Adrenal gland (tissue), 12 donors: ENCODE measurements around the gene IRF4. TPM values are rescaled to one million over a fixed set of nuclear protein-coding genes. Genes with fewer than 3 reads are reported as not detected.
A peak's percentile ranks its signal among the peaks of the same experiment; 100 is the strongest.

Experiments
- DNase-seq, 7 donors: peaks; one replicate each; pipeline ENCODE4 v3.0.0-alpha.2; 2019 to 2020
- H3K27ac ChIP-seq, 5 donors: fragments of 200-600 bp; sonication (generic) in 4 of 5; 1 replicate in 3 of 5; 2 replicates in 2 of 5; pipeline versions ENCODE4 v1.5.1 to v1.8.0; 2016 to 2020; ENCODE audit warnings: mild to moderate bottlenecking in 1 of 5
- H3K27me3 ChIP-seq: fragments of 200-600 bp; 2 replicates; pipeline ENCODE4 v1.8.0; 2021
- H3K36me3 ChIP-seq, 2 donors: fragments of 200-600 bp; replicated peaks in 1 of 2; 1 replicate in 1 of 2; 2 replicates in 1 of 2; pipeline versions ENCODE4 v1.5.1 to v1.8.0; 2018 to 2022
- H3K4me1 ChIP-seq, 2 donors: fragments of 200-600 bp; replicated peaks in 1 of 2; 1 replicate in 1 of 2; 2 replicates in 1 of 2; pipeline versions ENCODE4 v1.5.1 to v1.8.0; 2018 to 2021
- H3K4me3 ChIP-seq, 4 donors: fragments of 200-600 bp; sonication (generic) in 3 of 4; one replicate each; pipeline ENCODE4 v1.5.1; 2016 to 2018
- H3K9me3 ChIP-seq, 3 donors: fragments of 200-600 bp; sonication (generic) in 1 of 3; replicated peaks in 1 of 3; 1 replicate in 2 of 3; 2 replicates in 1 of 3; pipeline versions ENCODE4 v1.5.1 to v1.8.0; 2016 to 2021
- POLR2A ChIP-seq, 2 donors: fragments of 450-650 bp; IDR thresholded peaks; one replicate each; pipeline ENCODE4 v1.6.1; 2017; ENCODE audit warnings: antibody characterized with exemption in 2 of 2, mild to moderate bottlenecking in 2 of 2, moderate library complexity in 1 of 2
- WGBS, 4 donors: extraction: QIAGEN DNeasy Blood & Tissue Kit in 2 of 4; methylation state at CpG; one replicate each; pipeline versions ENCODE4 v1.1.5 to v1.1.7; 2013 to 2017; 5-methylcytosine and 5-hydroxymethylcytosine counted together
- intact Hi-C, 2 donors: fragments of 100-400 bp; cut with DNase I; formaldehyde crosslinking; loops; one replicate each; pipeline versions ENCODE4 v1.14.1 to v1.15.0; 2022 to 2023
- polyA plus RNA-seq, 3 donors: library from polyadenylated mRNA; stranded (reverse); fragments of 200-250 nt in 2 of 3; fragments of 350-450 nt in 1 of 3; fragmentation: Illumina TruSeq in 1 of 3; extraction: RNeasy Lipid Tissue Mini Kit (QIAGEN cat#74804) in 1 of 3; gene quantifications; one replicate each; pipeline ENCODE4 v1.2.3, GENCODE V29; 2013 to 2014
- total RNA-seq, 9 donors: library from RNA; depleted of rRNA in 4 of 9; stranded (reverse); fragments of >200 nt in 4 of 9; fragments of 120-200 nt in 1 of 9; fragmentation: NEBNext Ultra II Directional in 1 of 9; extraction: Animal tissue kit (Norgen Biotek cat#: 25700) in 1 of 9; gene quantifications; one replicate each; pipeline versions ENCODE4 v1.1.0 to v1.2.4, GENCODE V29; 2013 to 2023
- TF ChIP-seq, protein P1 (sequence below), 6 experiments: fragments of 450-650 bp in 4 of 6; fragments of 200-600 bp in 2 of 6; sonication (generic) in 1 of 6; IDR thresholded peaks; 1 replicate in 5 of 6; 2 replicates in 1 of 6; pipeline versions ENCODE4 v1.5.1 to v1.8.0; 2016 to 2021; ENCODE audit warnings: antibody characterized with exemption in 6 of 6, mild to moderate bottlenecking in 2 of 6, moderate library complexity in 1 of 6
- donor health status: healthy with polysubstance abuse.
- donor health status: Bipolar disorder and iron deficiency.
- donor health status: DM: yes; HTN: yes; CAD: no.
- donor health status: DM: no; HTN: no; CAD: no.
- donor health status: DM: no; HTN: no; CAD: no.
- donor health status: DM: yes; HTN: yes; CAD: no.

IRF4 gene
- total and polyA plus RNA-seq, 12 donors = 0.06 to 1.5 (median 0.48) TPM; not detected in 1

DNA sequence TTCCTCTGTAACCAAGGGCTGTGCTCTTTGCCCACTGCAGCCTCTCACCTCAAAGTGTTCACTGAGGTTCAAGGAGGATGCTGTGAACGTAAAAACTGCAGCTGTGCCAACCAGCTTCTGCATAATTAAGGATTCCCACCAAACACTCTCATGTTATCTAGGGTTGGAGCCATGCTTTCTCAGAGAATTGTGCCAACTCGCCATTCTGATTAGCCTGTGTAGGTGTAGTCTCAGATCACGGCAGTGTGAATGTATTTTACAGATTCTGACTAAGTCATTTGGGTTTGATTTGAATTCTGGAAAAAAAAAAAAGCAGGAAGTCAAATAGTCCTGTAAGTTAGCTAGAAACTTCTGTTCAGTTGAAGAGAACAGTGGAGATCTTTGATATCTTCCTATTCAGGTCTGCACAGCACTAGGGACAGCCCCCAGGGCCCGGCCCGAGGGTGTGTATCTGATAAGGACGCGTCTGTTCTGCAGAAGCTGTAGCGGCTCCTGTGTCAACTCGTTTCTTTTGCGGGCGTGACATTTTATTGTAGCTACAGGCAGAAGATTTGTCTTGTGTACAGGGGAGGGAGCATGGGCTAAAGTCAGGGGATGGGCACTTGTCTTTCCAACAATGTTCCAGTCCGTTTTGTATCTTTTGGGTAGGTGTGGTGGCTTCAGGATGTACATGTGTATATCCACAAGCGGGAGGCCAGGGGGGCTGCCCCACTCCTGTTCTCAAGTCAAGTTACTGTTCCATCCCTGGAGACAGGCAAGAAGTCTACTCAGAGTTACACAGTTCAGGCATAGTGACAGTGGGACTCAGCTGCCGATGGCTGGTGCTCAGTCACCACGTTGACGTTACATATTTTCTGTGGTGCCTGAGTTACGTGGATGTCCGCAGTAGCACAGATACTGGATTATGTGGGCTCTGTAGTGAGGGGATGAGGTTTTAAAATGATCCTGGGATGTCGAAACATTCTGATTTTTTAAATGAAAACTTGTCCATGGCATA lies 12.4 kb downstream of the IRF4 start:
- Histone ChIP-seq H3K4me3 (no peak overlapping the region), H3K9me3 (no peaks in the 10 kb centered on the region), H3K27ac (no peak overlapping the region), H3K27me3 (no peaks in the 10 kb centered on the region), H3K36me3 (no peaks in the 10 kb centered on the region), H3K4me1 (no peaks in the 10 kb centered on the region)
- 81 to 83% (median 82%) methylated on average over 18 to 19 of the region's 19 CpGs for WGBS, 4 donors
- no peak for DNase-seq
- TF ChIP-seq, protein P1, sequence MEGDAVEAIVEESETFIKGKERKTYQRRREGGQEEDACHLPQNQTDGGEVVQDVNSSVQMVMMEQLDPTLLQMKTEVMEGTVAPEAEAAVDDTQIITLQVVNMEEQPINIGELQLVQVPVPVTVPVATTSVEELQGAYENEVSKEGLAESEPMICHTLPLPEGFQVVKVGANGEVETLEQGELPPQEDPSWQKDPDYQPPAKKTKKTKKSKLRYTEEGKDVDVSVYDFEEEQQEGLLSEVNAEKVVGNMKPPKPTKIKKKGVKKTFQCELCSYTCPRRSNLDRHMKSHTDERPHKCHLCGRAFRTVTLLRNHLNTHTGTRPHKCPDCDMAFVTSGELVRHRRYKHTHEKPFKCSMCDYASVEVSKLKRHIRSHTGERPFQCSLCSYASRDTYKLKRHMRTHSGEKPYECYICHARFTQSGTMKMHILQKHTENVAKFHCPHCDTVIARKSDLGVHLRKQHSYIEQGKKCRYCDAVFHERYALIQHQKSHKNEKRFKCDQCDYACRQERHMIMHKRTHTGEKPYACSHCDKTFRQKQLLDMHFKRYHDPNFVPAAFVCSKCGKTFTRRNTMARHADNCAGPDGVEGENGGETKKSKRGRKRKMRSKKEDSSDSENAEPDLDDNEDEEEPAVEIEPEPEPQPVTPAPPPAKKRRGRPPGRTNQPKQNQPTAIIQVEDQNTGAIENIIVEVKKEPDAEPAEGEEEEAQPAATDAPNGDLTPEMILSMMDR (IDR thresholded peaks at IDR 0.05) = no peak
- TF ChIP-seq POLR2A (IDR thresholded peaks at IDR 0.05) = no peak
- intact Hi-C loops = no loop called here

DNA sequence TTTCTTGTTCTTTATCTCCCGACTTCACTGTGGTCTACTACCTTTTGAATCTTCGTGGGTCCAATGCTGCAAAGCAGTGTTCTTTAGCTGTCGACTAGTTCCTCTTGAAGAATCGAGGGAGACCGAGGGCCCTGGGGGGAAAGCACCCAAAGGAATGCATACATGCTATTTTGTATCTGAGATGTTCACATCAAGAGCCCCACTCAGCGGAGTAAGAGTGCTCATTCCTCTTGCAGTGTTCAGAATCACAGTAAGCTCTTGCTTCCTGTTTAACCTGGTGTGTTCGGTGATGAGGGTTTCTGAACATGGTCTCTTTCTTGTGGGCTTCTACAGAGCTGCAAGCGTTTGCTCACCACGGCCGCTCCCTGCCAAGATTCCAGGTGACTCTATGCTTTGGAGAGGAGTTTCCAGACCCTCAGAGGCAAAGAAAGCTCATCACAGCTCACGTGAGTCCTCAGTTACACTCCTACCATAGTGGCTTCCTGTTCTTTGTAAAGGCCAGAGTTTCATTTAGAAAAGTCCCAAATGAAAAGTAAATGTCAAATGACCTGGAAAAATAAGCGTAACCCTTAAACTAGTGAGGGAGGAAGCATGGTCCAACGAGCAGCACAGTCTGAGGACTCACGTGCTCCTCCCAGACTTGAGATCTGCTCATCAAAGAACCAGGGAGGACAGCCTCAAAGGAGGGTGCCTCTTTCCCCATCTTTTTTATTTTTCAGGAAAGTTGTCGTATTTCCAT lies 13.3 kb downstream of the IRF4 start:
- Histone ChIP-seq H3K27ac (no peak overlapping the region), H3K27me3 (no peaks in the 10 kb centered on the region), H3K36me3 (no peaks in the 10 kb centered on the region), H3K4me1 (no peaks in the 10 kb centered on the region), H3K4me3 (no peak overlapping the region), H3K9me3 (no peaks in the 10 kb centered on the region)
- intact Hi-C loops = loop anchor here in 1 of 2 donors (5.0 kb wide), 1 partner anchor 218 kb away; no protein-coding TSS in a partner anchor
- no peak for TF ChIP-seq POLR2A (IDR thresholded peaks at IDR 0.05)
- TF ChIP-seq, protein P1 (IDR thresholded peaks at IDR 0.05) = no peak
- no peak for DNase-seq
- WGBS, 4 donors = 80 to 85% (median 83%) methylated on average over 15 of the region's 15 CpGs

DNA sequence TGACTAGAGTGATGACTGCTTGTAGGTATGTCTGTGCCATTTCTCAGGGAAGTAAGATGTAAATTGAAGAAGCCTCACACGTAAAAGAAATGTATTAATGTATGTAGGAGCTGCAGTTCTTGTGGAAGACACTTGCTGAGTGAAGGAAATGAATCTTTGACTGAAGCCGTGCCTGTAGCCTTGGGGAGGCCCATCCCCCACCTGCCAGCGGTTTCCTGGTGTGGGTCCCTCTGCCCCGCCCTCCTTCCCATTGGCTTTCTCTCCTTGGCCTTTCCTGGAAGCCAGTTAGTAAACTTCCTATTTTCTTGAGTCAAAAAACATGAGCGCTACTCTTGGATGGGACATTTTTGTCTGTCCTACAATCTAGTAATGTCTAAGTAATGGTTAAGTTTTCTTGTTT lies 16.6 kb downstream of the IRF4 start:
- intact Hi-C loops = loop anchor here in 1 of 2 donors (5.0 kb wide), 1 partner anchor 221 kb away; no protein-coding TSS in a partner anchor
- H3K27ac ChIP-seq = no peak overlapping the region
- no peak overlapping the region for H3K4me3 ChIP-seq
- no peaks in the 10 kb centered on the region for H3K9me3 ChIP-seq
- WGBS, 4 donors = 39 to 55% (median 48%) methylated on average over 5 of the region's 5 CpGs
- DNase-seq = no peak
- no peaks in the 10 kb centered on the region for H3K36me3 ChIP-seq
- TF ChIP-seq, protein P1 (IDR thresholded peaks at IDR 0.05) = no peak
- TF ChIP-seq POLR2A (IDR thresholded peaks at IDR 0.05) = no peak
- no peaks in the 10 kb centered on the region for H3K27me3 ChIP-seq
- H3K4me1 ChIP-seq = no peaks in the 10 kb centered on the region

DNA sequence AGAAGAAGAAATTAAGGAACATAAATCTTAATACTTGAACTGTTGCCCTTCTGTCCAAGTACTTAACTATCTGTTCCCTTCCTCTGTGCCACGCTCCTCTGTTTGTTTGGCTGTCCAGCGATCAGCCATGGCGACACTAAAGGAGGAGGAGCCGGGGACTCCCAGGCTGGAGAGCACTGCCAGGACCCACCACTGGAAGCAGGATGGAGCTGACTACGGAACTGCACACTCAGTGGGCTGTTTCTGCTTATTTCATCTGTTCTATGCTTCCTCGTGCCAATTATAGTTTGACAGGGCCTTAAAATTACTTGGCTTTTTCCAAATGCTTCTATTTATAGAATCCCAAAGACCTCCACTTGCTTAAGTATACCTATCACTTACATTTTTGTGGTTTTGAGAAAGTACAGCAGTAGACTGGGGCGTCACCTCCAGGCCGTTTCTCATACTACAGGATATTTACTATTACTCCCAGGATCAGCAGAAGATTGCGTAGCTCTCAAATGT lies 17.1 kb downstream of the IRF4 start:
- intact Hi-C loops = loop anchor here in 1 of 2 donors (5.0 kb wide), 1 partner anchor 221 kb away; no protein-coding TSS in a partner anchor
- TF ChIP-seq, protein P1 (IDR thresholded peaks at IDR 0.05) = peak in 5 of 6 experiments; percentile 15 to 75 (median 50)
- no peak for TF ChIP-seq POLR2A (IDR thresholded peaks at IDR 0.05)
- Histone ChIP-seq H3K4me3 (no peak overlapping the region), H3K9me3 (no peaks in the 10 kb centered on the region), H3K27ac (no peak overlapping the region), H3K4me1 (no peaks in the 10 kb centered on the region), H3K36me3 (no peaks in the 10 kb centered on the region), H3K27me3 (no peaks in the 10 kb centered on the region)
- WGBS, 4 donors = 39 to 51% (median 47%) methylated on average over 8 to 9 of the region's 9 CpGs
- DNase-seq = peak in 6 of 7 donors; percentile 41 to 66 (median 51)
